Stimulated activated CD4-positive, alpha-beta T cell treated with anti-CD3 and anti-CD28 coated beads, Interleukin-2, amount 100 ng/mL, for 48 hours (primary cell): ENCODE results near the gene IFT20.
"Not testable (repeated sequence)": the region's sequence is repeated elsewhere in the genome, so short reads cannot be mapped to it uniquely, and the experiment has no call there.

Source experiments
- DNase-seq, 2 donors: peaks; one replicate each; pipeline ENCODE4 v3.0.0-alpha.2; 2020

IFT20 gene

GRCh38 chr17:28306954-28307401, 28.3 kb downstream of the IFT20 start:
- DNase-seq, result no peak

GRCh38 chr17:28298449-28298848, 36.8 kb downstream of the IFT20 start:
- DNase-seq, result no peak

- no peak for DNase-seq
These were observed 39.3 kb downstream of the IFT20 start for GRCh38 chr17:28295677-28296578.

GRCh38 chr17:28293994-28294393, 41.3 kb downstream of the IFT20 start:
- DNase-seq, result no peak

GRCh38 chr17:28292878-28293277, 42.4 kb downstream of the IFT20 start:
- DNase-seq, result not testable (repeated sequence)

GRCh38 chr17:28291780-28292330, 43.4 kb downstream of the IFT20 start:
- no peak for DNase-seq

- no peak for DNase-seq
These were observed 44.6 kb downstream of the IFT20 start for GRCh38 chr17:28290703-28291102.

GRCh38 chr17:28285965-28286364, 49.3 kb downstream of the IFT20 start:
- no peak for DNase-seq

GRCh38 chr17:28282596-28282995, 52.7 kb downstream of the IFT20 start:
- no peak for DNase-seq

GRCh38 chr17:28280826-28281225, 54.4 kb downstream of the IFT20 start:
- DNase-seq, result no peak

- DNase-seq, result no peak
These were observed 55.9 kb downstream of the IFT20 start for GRCh38 chr17:28279411-28279810.
